ENCODE results near the gene RNF148.
"Not testable (repeated sequence)": the region's sequence is repeated elsewhere in the genome, so short reads cannot be mapped to it uniquely, and the experiment has no call there.

Gene RNF148

DNA sequence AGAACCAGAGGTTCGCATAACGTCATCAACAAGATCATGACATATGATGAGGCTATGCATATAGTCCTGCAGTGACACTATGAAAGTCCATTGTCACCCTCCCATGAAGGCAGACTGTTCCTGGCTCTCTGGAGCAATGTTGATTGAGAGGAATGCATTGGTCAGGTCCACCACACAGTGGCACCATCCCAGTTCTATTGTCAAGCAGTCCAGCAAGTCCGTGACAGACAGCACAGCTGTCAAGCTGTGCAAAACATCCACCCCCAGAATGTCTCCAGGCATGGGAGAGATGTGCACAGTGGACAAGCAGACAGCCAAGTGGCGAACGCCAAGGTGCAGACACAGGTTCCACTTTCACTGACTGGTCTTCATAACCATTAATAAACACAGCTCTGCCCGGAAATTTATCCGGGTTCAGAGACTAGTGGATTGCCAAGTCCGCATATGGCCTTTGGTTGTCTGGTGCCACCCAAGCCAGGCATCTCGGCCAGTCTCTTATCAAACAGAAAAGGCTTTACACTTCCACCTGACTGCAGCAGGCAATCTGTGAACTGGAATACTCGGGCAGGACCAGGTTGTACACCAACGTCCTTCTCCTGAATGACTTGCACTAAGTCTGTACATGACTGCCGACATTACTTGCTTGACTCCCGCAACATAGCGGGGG lies 11.0 kb downstream of the RNF148 start:
- DNase-seq (ENCODE audit: low spot score): no peak

DNA sequence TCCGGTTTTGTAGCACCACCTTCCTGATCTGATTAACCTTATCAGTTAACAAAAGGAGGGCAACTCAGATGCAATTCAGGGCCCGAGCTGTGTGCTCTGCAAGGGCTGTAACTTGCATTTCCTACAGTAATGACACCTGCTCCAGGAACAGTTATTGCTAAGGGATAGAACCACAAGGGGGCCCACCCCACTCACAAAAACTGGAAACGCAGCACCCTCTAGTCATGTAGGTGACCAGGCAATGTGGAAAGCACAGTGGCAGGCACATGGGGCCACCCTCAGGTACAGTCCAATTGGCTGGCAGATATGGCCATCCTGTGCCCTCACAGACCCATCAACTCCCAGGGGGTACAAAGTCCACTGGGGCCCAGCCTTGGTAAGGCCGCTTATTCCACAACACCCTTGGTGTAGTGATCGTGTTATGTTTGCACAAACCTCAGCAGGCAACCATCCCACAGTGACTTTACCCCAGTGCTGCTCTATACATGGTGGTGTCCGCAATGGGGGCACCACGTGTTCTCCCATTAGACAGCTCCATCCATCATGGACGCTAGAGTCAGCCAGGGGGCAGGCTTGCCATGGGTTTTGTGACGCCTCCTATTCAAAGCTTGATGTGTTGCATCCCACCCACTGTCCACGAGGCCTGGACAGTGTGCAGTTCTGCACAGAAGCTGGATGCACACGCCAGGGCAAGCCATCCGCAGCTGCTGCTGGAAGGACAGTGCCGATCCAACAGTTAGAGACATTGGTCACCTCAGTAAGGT lies 13.2 kb downstream of the RNF148 start:
- no peak for DNase-seq (ENCODE audit: low spot score)

DNA sequence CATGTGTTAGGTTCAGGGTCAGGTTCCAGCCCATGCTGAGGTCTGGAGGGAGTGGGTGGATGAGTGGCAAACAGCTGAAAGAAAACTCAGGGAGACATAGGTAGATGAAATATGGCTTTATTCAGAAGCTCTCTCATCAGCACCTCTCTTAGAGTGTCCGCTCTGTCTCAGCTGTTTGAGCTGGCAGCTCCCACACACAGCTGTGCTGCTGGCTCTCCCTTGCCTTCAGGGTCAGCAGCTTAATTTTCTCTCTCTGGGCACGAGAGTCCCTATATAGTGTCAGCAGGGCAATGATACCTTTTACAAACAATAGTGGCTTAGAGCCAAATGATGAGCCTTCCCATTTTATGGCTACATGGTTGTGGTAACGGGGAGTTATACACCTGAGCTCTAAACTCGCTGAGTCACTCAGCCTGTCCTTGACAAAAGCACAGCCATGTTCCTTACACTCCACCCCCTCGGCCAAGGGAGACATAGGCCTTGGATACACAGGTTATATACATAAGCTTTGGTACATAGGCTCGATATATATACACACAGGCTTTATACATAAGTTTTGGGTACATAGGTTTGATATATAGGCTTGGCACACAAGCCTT lies 14.2 kb downstream of the RNF148 start:
- no peak for DNase-seq (ENCODE audit: low spot score)

DNA sequence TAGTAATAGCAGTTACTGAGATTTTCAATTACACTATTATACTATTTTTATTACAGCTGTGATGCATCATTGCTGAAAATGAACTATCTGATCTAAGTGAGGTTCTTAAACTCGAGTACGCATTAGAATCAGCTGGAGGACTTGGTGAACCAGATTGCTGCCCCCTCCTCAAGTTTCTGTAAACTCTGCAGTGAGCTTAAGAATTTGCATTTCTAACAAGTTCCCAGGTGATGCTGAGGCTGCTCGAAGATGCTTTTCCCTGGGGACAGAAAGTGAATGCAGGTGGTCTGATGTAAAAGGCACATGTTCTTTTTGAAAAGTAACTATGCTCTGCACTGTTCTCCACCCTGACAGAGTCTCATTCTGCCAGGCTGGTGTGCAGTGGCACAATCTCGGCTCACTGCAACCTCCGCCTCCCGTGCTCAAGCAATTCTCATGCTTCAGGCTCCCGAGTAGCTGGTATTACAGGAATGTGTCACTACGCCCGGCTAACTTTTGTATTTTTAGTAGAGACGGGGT lies 16.3 kb downstream of the RNF148 start:
- DNase-seq (ENCODE audit: low spot score): no peak

DNA sequence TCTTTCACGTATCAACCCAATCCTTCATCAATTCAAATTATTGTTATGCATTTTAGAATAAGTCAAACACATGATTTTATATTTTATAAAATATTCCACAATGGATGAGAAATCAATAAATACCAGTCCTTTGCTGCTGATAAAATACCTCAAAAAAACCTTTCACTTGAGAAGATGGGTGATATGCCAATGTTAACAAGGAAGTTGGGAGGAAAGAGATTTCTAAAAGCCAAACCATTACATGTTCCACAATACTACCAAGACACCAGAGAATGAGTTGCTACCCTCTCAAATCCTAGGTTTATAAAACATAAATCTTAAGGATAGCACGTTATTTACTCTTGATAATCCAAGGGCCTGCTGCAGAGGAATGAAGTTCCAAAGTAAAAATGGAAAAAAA lies 18.2 kb downstream of the RNF148 start:
- DNase-seq (ENCODE audit: low spot score): no peak

DNA sequence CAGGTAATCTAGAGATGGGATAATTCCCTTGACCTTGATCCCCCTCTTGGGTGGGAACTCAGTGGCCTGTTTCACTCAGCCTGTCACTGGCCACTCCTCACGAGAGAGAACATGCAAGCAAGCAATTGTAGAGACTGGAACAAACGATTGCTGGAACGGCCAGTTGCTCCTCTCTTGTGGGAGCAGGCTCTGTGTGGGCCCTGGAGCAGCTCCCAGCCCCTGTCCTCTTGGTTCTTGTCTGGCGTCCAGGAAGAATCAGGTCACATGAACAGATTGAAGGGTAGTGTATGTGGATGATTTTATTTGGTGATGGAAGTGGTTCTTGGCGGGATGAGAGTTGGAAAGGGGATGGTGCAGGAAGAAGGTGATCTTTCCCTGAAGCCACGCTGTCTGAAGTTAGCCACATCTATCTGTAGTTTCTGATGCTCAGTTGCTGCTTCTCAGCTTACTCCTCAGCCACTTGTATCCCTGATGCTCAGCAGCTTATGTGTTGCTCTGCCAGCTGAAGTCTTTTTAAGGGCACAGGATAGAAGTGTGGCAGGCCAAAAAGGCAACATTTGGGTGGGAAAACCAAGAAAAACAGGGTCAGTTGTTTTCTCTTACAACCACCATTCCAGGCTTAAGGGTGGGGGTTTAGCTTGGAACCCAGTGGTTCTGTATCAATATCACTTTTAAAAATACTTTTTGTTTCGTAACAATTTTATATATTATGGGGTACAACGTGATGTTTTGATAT lies 19.7 kb downstream of the RNF148 start:
- DNase-seq (ENCODE audit: low spot score): no peak

DNA sequence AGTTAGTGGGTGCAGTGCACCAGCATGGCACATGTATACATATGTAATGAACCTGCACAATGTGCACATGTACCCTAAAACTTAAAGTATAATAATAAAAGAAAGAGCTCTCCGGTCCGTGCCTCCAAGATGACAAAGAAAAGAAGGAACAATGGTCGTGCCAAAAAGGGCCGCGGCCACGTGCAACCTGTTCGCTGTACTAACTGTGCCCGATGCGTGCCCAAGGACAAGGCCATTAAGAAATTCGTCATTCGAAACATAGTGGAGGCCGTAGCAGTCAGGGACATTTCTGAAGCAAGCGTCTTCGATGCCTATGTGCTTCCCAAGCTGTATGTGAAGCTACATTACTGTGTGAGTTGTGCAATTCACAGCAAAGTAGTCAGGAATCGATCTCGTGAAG lies 21.5 kb downstream of the RNF148 start:
- DNase-seq (ENCODE audit: low spot score): not testable (repeated sequence)

DNA sequence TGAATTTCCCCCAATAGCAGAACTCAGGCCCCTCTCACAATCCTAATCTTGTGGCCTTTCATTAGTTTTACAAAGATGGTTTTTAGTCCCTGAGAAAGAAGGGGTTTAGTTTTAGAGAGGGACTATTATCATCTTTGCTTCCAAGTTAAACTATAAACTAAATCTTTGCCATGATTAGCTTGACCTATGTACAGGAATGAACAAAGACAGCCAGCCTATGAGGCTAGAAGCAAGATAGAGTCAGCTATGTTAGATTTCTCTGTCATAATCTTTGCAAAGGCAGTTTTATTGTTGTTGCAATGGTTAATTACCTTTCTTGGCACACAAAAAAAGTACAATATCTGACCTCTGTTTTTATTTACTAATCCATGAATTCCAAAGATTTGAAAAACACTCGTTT lies 22.9 kb downstream of the RNF148 start:
- DNase-seq (ENCODE audit: low spot score): no peak

DNA sequence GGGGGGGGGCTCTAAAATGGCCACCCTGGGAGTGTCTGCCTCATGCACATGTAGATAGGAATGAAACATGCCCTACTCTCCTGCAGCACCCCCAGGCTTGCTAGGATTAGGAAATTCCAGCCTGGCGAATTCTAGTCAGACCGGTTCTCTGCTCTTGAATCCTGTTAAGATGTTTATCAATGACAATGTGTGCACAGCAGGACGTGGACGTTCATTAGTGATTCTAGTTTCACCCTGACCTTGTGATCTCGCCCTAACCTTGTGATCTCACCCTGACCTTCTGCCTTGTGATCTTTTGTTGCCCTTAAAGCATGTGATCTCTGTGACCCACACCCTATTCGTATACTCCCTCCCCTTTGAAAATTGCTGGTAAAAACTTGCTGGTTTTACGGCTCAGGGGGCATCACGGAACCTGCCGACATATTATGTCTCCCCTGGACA lies 23.4 kb downstream of the RNF148 start:
- not testable (repeated sequence) for DNase-seq (ENCODE audit: low spot score)

DNA sequence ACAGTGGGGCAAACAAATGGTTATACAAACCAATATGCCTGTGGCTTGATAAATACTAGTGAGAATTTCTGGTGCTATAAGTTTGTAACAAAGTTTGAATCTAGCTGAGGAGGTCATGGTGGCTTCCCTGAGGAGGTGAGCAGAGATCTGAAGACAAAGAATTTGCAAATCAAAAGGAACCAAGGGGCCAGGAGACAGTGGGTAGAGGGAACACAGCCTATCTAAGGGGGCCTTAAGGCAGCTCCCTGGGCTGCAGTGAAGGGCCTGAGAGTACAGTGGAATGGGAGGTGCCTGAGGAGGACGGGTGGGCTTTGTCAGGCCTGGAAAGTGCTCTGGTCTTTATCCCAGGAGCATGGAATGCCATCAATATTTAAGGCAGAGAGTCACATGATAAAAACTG lies 25.6 kb downstream of the RNF148 start:
- DNase-seq (ENCODE audit: low spot score): no peak

DNA sequence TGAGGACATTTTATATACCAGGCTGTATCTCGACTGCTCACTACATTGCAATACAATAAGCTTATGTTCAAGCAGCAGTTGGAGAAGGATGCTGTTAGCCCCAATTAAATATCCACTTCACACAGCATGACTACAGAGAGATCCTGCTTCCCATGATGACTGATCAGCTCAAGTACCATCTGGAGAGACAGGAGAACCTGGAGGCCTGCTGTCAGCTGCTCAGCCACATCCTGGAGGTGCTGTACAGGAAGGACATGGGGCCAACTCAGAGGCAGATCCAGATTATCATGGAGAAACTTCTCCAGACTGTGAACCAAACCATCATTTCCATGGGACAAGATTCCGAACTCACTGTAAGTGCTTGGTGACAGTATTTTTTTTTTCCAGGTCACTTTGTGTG lies 26.3 kb downstream of the RNF148 start:
- DNase-seq (ENCODE audit: low spot score): no peak

DNA sequence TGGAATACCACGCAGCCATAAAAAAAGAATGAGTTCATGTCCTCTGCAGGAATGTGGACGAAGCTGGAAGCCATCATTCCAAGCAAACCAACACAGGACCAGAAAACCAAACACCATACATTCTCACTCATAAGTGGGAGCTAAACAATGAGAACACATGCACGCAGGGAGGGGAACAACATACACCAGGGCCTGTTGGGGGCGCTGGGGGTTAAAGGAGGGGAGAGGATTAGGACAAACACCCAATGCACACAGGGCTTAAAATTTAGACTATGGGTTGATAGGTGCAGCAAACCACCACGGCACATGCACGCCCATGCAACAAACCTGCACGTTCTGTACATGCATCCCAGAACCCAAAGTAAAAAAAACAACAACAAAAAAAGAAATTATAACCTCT lies 27.1 kb downstream of the RNF148 start:
- no peak for DNase-seq (ENCODE audit: low spot score)

DNA sequence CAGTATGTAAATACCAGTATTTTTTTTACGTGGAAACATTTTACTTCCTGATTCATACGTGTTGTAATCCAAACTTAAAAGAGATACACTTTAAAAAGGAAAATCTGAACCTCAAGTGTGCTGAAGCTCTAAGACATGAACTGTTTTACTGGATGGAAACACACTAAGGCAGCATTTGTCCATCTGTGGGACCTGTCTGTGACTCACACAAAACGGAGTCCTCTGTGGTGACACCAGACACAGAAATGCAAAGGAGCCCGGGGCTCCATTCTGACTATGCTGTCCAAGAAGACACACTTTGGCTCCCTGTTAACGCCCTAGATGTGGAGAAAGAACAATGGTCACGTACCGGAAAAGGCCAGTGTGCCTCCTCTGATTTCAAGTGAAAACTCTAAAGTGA lies 27.7 kb downstream of the RNF148 start:
- no peak for DNase-seq (ENCODE audit: low spot score)

DNA sequence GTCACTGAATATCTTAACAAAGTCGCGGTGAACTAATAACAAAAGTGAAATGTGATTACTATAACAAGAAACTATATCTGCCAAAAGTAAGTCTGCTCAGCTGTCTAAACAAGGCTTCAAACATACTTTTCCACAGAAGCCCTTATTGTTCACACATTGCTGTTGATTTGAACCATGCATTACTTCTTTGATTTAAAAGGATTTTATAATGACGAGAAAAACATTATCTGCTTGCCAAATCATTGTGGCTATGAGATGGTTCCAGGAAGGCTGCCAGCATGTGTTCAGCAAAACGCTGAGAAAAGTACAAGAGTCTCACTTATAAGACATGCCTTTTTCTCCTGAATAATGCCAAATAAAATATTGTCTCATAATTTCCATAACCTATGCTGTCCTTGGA lies 28.2 kb downstream of the RNF148 start:
- no peak for DNase-seq (ENCODE audit: low spot score)

DNA sequence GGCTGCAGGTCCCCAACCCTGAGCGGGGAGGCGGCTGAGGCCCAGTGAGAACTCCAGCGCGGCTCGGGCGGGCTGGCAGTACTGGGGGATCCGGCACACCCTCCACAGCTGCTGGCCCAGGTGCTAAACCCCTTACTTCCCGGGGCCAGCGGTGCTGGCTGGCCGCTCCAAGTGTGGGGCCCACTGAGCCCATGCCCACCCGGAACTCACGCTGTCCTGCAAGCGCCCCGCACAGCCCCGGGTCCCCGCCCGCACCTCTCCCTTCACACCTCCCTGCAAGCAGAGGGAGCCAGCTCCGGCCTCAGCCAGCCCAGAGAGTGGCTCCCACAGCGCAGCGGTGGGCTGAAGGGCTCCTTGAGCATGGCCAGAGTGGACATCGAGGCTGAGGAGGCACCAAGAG lies 28.8 kb downstream of the RNF148 start:
- no peak for DNase-seq (ENCODE audit: low spot score)

DNA sequence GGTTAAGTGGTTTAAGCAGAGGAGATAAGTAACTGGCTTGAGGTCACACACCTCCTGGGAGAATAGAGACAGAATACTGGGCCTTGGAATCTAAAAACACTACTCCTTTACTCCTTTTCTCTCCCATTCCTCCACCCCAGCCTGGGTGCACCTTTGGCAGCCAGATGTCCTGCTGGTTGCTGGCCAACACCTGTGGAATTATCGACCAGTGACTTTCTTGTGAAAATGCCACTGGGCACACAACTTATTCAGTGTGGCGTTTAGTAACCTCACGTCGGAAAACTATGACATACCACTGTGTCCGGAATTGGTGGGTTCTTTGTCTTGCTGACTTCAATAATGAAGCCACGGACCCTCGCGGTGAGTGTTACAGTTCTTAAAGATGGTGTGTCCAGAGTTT lies 30.2 kb downstream of the RNF148 start:
- no peak for DNase-seq (ENCODE audit: low spot score)

DNA sequence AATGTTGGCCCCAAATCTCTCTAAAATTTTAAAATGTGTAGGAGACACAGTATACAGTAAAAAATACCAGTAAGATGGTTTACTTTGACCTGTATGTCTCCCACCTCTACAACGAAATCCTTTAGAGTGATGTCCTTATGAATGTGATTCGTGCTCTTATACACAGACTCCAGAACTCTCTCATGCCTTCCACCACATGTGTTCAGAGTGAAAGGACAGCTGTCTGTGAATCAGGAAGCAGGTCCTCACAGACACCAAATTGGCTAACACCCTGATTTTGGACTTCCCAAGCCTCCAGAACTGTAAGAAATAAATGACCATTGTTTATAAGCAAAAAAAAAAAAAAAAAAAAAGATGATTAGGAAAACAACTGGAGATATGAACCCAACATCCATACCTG lies 39.0 kb downstream of the RNF148 start:
- no peak for DNase-seq (ENCODE audit: low spot score)

DNA sequence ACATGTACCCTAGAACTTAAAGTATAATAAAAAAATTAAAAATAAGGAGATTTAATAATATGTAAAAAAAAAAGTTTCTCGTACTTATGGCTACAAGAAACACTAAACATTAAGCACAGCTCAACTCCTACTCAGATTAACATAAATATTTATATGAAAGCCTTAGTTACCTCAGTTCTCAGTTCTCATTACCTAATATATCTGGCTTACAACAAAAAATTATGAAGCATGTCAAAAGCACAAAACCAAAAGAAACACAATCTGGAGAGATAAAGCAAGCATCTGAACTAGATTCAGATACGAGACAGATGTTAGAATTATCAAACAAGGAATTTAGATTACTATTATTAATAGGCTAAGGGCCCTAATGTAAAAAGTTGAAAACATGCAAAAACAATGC lies 43.9 kb downstream of the RNF148 start:
- DNase-seq (ENCODE audit: low spot score): no peak

DNA sequence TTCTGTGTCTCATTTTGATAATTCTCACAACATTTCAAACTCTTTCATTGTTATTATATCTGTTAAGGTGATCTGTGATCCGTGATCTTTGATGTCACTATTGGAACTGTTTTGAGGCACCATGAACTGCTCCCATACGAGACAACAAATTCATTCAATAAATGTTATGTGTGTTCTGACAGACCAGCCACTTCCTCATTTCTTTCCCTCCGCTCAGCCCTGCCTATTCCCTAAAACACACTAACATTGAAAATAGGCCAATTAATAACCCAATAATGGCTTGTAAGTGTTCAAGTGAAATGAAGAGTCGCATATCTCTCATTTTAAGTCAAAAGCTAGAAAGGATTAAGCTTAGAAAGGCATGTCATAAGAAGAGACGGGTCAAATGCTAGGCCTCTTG lies 49.0 kb downstream of the RNF148 start:
- no peak for DNase-seq (ENCODE audit: low spot score)

DNA sequence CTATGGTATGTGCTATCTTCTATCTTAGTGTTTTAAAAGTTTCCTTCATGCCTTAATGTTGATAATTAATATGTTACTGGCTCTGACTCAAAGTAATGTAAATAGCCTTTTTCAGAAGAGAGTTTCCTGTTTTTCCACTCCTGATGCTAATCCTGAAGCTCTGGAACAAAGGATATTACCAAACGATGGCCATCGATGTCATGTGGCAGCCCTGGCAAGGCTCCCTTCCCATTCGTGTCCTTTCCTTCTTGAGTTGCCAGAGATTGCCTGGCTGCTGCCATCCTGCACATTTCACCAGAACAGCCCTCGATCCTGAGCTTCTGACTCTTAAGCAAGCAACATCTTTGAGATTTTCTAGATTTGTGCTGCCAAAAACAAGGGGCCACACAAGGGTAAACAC lies 49.8 kb downstream of the RNF148 start:
- peak; percentile 26 for DNase-seq (ENCODE audit: low spot score)

All from kidney capillary endothelial cell (primary cell).